ENCODE data around the gene FTCDNL1. TPM values are rescaled to one million over a fixed set of nuclear protein-coding genes. Genes with fewer than 3 reads are reported as not detected.

FTCDNL1 gene
- polyA plus RNA-seq, 1 donor (not counting 4 experiments of a cell fraction or from before 2014, with no cell fraction given), result 0.96 TPM

GRCh38 chr2:199841409-199841808, 9.6 kb downstream of the FTCDNL1 start:
- H3K9me1 ChIP-seq (ENCODE audit: control insufficient read depth, extremely low read depth, insufficient read depth, low read length), result no peaks in the 10 kb centered on the region
- TF ChIP-seq EZH2 (IDR thresholded peaks at IDR 0.05; ENCODE audit: low read length) (no peak), CTCF (optimal IDR thresholded peaks at IDR 0.05 in 1 of 3, IDR thresholded peaks at IDR 0.05 in 1 of 3, conservative IDR thresholded peaks at IDR 0.05 in 1 of 3; ENCODE audit: extremely low read depth in 1 of 3, insufficient read depth in 2 of 3, low read length in 3 of 3) (no peak)
- no peaks in the 10 kb centered on the region for H4K20me1 ChIP-seq (ENCODE audit: control insufficient read depth, extremely low read depth, insufficient read depth, low read length)
- no peak overlapping the region for H3K27ac ChIP-seq (ENCODE audit: control insufficient read depth, insufficient read depth, low read length)
- no peak for FAIRE-seq
- no peaks in the 10 kb centered on the region for H3K4me1 ChIP-seq (ENCODE audit: control insufficient read depth, extremely low read depth, insufficient read depth, low read length)
- no peaks in the 10 kb centered on the region for H3K27me3 ChIP-seq (ENCODE audit: control insufficient read depth, extremely low read depth, insufficient read depth, low read length)
- no peak for DNase-seq (ENCODE audit: low read depth, low spot score)
- no peak overlapping the region for H2AFZ ChIP-seq (ENCODE audit: control insufficient read depth, low read length)
- no peaks in the 10 kb centered on the region for H3K79me2 ChIP-seq (ENCODE audit: control insufficient read depth, insufficient read depth, low read length)
- no peak overlapping the region for H3K4me3 ChIP-seq (ENCODE audit: control insufficient read depth in 2 of 3, extremely low read depth in 1 of 3, insufficient read depth in 2 of 3, low read depth in 1 of 3, low read length in 3 of 3)
- no peaks in the 10 kb centered on the region for H3K36me3 ChIP-seq (ENCODE audit: control insufficient read depth in 2 of 2, extremely low read depth in 1 of 2, insufficient read depth in 2 of 2, low read length in 2 of 2)
- no peak overlapping the region for H3K4me2 ChIP-seq (ENCODE audit: control insufficient read depth, extremely low read depth, insufficient read depth, low read depth, low read length)
- dilution Hi-C loops (cut with MboI; ENCODE audit: extremely low pct_ligation_motif_present, low sequenced_read_pairs), result no loop called here
- H3K9ac ChIP-seq (ENCODE audit: control insufficient read depth, extremely low read depth, insufficient read depth, low read length), result no peak overlapping the region
- H3K9me3 ChIP-seq (ENCODE audit: control insufficient read depth, low read depth, low read length), result no peaks in the 10 kb centered on the region

DNA sequence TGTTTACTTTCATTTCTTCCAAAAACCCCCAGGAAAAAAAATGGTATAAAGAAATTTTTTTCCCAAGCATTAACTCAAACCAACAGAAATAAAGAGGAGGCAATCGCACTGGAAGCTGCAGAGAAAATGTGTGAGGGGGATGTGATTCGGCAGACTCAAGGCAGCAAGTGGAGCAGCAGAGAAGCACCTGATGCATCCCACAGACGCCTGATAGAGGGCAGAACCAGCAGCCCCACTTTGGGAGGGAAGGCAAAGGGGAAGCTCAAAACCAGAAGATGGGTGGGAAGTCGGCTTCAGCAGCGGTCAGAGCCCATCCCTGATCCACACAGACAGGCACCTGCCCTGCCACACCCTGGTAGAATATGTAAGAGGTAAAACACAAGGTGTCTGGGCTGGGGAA, 12.6 kb downstream of the FTCDNL1 start:
- H3K9me3 ChIP-seq (ENCODE audit: control insufficient read depth, low read depth, low read length), result no peaks in the 10 kb centered on the region
- no peaks in the 10 kb centered on the region for H3K9me1 ChIP-seq (ENCODE audit: control insufficient read depth, extremely low read depth, insufficient read depth, low read length)
- TF ChIP-seq CTCF (optimal IDR thresholded peaks at IDR 0.05 in 1 of 3, IDR thresholded peaks at IDR 0.05 in 1 of 3, conservative IDR thresholded peaks at IDR 0.05 in 1 of 3; ENCODE audit: extremely low read depth in 1 of 3, insufficient read depth in 2 of 3, low read length in 3 of 3) (no peak), EZH2 (IDR thresholded peaks at IDR 0.05; ENCODE audit: low read length) (no peak)
- H4K20me1 ChIP-seq (ENCODE audit: control insufficient read depth, extremely low read depth, insufficient read depth, low read length), result no peaks in the 10 kb centered on the region
- dilution Hi-C loops (cut with MboI; ENCODE audit: extremely low pct_ligation_motif_present, low sequenced_read_pairs), result no loop called here
- H3K9ac ChIP-seq (ENCODE audit: control insufficient read depth, extremely low read depth, insufficient read depth, low read length), result no peak overlapping the region
- no peak overlapping the region for H3K4me3 ChIP-seq (ENCODE audit: control insufficient read depth in 2 of 3, extremely low read depth in 1 of 3, insufficient read depth in 2 of 3, low read depth in 1 of 3, low read length in 3 of 3)
- no peaks in the 10 kb centered on the region for H3K36me3 ChIP-seq (ENCODE audit: control insufficient read depth in 2 of 2, extremely low read depth in 1 of 2, insufficient read depth in 2 of 2, low read length in 2 of 2)
- H3K4me1 ChIP-seq (ENCODE audit: control insufficient read depth, extremely low read depth, insufficient read depth, low read length), result no peaks in the 10 kb centered on the region
- H3K27ac ChIP-seq (ENCODE audit: control insufficient read depth, insufficient read depth, low read length), result no peak overlapping the region
- FAIRE-seq (no peak), DNase-seq (ENCODE audit: low read depth, low spot score) (no peak)
- no peak overlapping the region for H3K4me2 ChIP-seq (ENCODE audit: control insufficient read depth, extremely low read depth, insufficient read depth, low read depth, low read length)
- no peak overlapping the region for H2AFZ ChIP-seq (ENCODE audit: control insufficient read depth, low read length)
- H3K79me2 ChIP-seq (ENCODE audit: control insufficient read depth, insufficient read depth, low read length), result no peaks in the 10 kb centered on the region
- no peaks in the 10 kb centered on the region for H3K27me3 ChIP-seq (ENCODE audit: control insufficient read depth, extremely low read depth, insufficient read depth, low read length)
